C4-2B (cell line): Measurements from ENCODE around the gene SSRP1.

Experiments used
- H3K27ac ChIP-seq: fragments of 450-650 bp; 2 replicates; pipeline ENCODE4 v1.5.1; 2017
- ZFX ChIP-seq: fragments of 450-650 bp; IDR thresholded peaks from 2 replicates; pipeline ENCODE4 v1.6.1; 2017
- TF ChIP-seq, protein P1 (sequence below): fragments of 450-650 bp; conservative IDR thresholded peaks from 2 replicates; pipeline ENCODE4 v1.5.1; 2017; ENCODE audit warnings: mild to moderate bottlenecking

SSRP1 gene

DNA sequence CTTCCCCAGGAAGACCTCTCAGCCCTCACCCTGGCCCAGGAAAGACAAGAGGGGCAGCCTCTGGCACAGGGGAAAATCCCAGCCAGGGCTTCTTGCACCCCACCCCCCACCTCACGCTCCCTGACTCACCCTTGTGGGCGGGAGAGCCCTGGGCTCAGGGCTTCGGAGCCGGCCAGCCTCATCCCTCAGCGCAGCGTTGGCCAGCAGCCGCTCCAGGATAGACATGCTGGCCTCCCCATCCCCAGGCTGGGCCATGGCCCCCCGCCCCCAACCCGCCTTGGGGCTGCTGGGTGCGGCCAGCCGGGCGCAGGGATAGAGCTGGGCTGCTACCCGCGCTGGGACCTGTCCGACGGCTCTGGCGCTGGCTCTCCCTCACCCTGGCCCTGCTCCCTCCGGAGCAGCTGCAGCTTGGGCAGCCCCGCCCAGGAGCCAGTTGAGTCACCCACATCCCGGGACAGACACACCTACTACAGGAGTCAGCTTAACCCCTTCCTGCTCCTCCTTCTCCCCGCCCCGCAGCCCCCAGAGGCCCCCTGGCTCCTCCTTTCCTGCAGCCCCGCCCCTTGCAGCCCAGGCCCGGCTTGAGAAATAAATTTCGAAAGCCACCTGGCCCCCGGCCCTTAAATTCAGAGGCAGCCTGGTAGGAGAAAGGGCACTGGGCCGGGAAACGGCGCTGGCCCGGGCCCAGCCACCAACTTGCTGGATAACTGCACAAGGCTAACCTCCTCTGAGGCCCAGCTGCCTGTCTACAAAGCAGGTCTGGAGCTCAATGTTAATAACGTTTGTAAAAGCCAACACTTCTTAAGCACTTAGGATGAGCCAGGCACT, 24.4 kb downstream of the SSRP1 start:
- peak overlapping the region; percentile 83 for H3K27ac ChIP-seq
- TF ChIP-seq, protein P1, sequence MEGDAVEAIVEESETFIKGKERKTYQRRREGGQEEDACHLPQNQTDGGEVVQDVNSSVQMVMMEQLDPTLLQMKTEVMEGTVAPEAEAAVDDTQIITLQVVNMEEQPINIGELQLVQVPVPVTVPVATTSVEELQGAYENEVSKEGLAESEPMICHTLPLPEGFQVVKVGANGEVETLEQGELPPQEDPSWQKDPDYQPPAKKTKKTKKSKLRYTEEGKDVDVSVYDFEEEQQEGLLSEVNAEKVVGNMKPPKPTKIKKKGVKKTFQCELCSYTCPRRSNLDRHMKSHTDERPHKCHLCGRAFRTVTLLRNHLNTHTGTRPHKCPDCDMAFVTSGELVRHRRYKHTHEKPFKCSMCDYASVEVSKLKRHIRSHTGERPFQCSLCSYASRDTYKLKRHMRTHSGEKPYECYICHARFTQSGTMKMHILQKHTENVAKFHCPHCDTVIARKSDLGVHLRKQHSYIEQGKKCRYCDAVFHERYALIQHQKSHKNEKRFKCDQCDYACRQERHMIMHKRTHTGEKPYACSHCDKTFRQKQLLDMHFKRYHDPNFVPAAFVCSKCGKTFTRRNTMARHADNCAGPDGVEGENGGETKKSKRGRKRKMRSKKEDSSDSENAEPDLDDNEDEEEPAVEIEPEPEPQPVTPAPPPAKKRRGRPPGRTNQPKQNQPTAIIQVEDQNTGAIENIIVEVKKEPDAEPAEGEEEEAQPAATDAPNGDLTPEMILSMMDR, result no peak
- TF ChIP-seq ZFX, result no peak

DNA sequence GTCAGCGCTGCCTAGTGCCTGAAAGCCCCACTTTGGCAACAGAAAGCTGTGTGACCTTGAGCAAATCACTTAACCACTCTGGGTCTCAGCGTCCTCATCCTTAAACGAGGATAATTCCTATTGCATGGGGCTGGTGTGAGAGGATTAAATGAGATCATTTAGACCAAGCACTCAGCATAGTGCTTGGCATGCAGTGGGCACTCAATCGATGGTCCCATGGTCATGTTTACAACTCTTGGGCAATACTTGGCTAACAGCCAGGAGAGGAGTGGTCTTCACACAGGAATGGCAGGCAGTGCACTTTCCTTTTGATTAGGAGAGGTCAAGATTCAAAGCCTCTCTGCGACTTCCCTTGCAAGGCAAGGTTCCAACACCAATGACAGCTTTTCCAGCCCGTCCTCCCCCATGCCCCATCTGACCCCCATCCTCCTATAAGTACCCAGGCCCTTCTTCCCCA, 25.0 kb downstream of the SSRP1 start:
- no peak for TF ChIP-seq ZFX
- TF ChIP-seq, protein P1, result no peak
- peak overlapping the region; percentile 83 for H3K27ac ChIP-seq

DNA sequence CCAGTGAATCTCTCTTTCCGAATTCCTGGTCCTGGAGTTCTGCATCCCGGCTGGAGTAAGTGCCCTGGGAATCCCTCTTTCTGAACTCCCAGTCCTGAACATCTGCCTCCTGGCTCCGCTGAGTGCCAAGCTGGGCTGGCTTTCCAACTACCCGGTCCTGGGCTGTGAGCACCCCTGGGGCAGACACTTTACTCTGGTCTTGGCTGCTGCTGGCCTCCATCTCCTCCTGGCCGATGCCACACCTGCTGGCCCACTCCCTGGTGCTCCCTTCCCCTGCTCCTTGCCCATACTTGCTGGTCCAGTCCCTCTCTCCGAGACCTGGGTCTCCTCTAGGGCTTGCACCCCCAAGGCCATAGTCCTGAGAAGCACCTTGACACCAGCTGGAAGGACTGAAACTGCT, 25.6 kb downstream of the SSRP1 start:
- peak overlapping the region; percentile 83 for H3K27ac ChIP-seq
- TF ChIP-seq ZFX, result no peak
- TF ChIP-seq, protein P1, result no peak

DNA sequence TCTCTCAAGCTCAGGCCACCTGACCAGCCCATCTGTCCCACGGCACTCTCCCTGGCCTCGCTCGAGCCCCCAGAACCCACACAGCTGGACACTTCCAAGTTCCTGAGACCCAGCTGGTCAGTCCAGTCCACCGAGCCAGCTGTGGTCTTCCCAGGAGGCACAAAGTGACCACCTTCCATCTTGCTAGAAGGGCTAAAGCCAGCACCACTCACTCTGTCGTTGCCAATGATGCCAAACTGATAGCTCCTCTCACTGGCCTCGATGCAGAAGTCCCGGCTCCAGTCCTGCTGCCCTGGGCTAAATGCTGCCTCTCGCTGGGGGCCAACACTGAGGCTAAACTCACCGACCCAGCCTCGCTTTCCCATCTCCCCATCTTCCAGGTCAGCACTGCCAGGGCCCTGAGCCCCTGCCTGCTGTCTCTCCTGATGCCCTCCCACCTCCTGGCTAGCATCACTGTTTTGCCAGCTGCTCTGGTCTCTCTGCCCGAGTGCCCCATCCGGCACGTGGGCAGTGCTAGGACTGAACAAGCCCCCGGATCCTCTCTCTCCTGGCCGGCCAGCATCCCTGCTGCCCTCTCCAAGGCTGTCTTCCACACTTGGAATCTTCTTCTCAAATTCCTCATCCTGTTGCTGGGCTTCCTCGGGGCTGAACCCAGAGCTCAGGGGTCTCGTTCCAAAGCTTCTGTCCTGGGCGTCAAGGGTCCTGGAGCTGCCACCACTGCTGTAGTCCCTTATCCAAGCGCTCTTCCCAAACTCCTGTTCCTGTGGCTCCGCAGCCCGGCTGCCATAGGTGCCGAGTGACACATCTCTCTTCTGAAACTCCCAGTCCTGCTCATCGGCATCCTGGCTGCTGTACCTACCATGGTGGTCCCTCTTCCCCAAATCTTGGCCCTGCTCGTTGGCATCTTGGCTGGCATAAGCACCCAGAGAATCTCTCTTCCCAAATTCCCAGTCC, 26.3 kb downstream of the SSRP1 start:
- peak overlapping the region; percentile 83; the same call in 1 of the 2 replicates for H3K27ac ChIP-seq
- TF ChIP-seq ZFX, result no peak
- TF ChIP-seq, protein P1, result no peak

DNA sequence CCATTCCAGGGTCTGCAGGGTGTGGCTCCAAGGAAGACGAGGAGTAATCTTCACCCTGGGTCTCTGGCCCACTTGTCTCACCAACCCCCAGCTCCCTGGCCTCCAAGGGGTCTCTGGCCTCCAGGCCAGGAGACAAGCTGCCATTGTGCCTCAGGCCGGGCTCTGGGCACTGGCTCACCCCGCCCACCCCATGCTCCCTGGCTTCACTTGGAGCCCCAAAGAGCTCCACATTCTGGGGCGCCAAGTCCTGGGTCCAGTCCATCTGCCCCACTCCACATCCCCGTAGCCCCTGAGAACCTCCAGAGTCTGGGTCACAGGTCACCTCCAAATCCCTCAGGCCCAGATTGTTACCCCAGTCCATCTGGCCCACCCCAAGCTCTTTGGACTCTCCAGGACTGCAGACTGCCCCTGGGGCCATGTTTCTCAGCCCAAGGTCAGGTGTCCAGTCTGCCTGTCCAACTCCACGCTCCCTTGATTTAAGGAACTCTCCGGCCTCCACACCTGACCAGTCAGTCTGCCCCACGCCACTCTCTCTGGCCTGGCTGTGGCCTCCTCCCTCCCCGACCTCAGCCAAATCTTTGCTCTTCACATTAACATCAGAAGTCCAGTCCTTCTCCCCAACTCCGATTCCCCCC, 27.1 kb downstream of the SSRP1 start:
- TF ChIP-seq, protein P1, result no peak
- TF ChIP-seq ZFX, result no peak
- no peak overlapping the region for H3K27ac ChIP-seq

DNA sequence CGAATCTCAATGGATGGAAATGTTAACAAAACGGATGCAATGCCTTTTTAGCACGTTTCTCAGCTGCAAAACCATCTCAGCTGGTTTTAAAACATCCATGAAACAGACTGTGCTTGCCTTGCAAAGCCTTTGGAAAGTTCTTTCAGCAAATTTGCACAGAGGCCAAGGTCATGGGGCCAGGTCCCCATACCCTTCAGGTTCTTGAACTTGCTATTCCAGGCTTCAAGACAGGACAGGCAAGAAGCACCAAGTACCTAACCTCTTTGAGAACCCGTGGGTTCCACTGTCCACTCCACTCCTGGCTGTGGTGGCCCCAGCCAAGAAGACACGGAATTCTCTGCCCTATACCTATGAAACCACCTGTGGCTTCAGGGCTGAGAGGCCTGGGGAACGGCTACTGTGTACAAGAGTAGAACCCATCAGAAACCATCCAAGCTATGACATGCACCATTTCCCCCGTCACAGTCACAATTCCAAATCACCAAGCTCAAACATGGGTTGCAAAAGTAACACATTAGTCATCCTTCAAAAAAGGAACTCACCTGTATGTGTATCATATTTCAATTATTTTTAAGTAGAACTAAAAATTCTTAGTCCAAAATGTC, 27.9 kb downstream of the SSRP1 start:
- peak overlapping the region; percentile 17; the same call in 1 of the 2 replicates for H3K27ac ChIP-seq
- TF ChIP-seq ZFX, result no peak
- TF ChIP-seq, protein P1, result no peak
